Lung (tissue), 12 donors: ENCODE data around the gene DUS4L. TPM values are rescaled to one million over a fixed set of nuclear protein-coding genes. Genes with fewer than 3 reads are reported as not detected.
"Not testable (repeated sequence)": the region's sequence is repeated elsewhere in the genome, so short reads cannot be mapped to it uniquely, and the experiment has no call there.

Experiments
- ATAC-seq: fragments of 200-7000 bp; cut with Tn5 transposase; one replicate; pipeline ENCODE4 v1.9.1; 2020; ENCODE audit warnings: moderate number of reproducible peaks; ENCODE audit not compliant: insufficient read depth, low FRiP score
- DNase-seq, 3 donors: peaks; one replicate each; pipeline ENCODE4 v3.0.0-alpha.2; 2013 to 2017
- H3K27ac ChIP-seq, 2 donors: one replicate each; pipeline ENCODE4 v1.5.1; 2013; ENCODE audit warnings: mild to moderate bottlenecking in 2 of 2, moderate library complexity in 2 of 2, control low read depth in 1 of 2, inconsistent platforms in 1 of 2, low read depth in 1 of 2, low read length in 1 of 2
- H3K27me3 ChIP-seq, 3 donors: one replicate each; pipeline ENCODE4 v1.5.1; 2013; ENCODE audit warnings: low read length in 2 of 3; ENCODE audit not compliant: control insufficient read depth in 3 of 3, insufficient read depth in 3 of 3
- H3K36me3 ChIP-seq, 4 donors: one replicate each; pipeline ENCODE4 v1.5.1; 2013; ENCODE audit warnings: low read length in 4 of 4, mild to moderate bottlenecking in 1 of 4, moderate library complexity in 1 of 4; ENCODE audit not compliant: control insufficient read depth in 4 of 4, insufficient read depth in 4 of 4
- H3K4me1 ChIP-seq, 5 donors: one replicate each; pipeline ENCODE4 v1.5.1; 2013; ENCODE audit warnings: low read length in 5 of 5, mild to moderate bottlenecking in 2 of 5, moderate library complexity in 1 of 5; ENCODE audit not compliant: control insufficient read depth in 5 of 5, insufficient read depth in 5 of 5
- H3K4me3 ChIP-seq: one replicate; pipeline ENCODE4 v1.5.1; 2013; ENCODE audit warnings: mild to moderate bottlenecking, control low read depth, moderate library complexity
- H3K9ac ChIP-seq, 2 donors: one replicate each; pipeline ENCODE4 v1.5.1; 2013; ENCODE audit warnings: low read length in 2 of 2, control low read depth in 1 of 2; ENCODE audit not compliant: insufficient read depth in 1 of 2
- H3K9me3 ChIP-seq, 4 donors: one replicate each; pipeline ENCODE4 v1.5.1; 2013; ENCODE audit warnings: low read length in 3 of 4, mild to moderate bottlenecking in 1 of 4, moderate library complexity in 1 of 4; ENCODE audit not compliant: control insufficient read depth in 4 of 4, insufficient read depth in 3 of 4
- WGBS, 2 donors: extraction: QIAGEN DNeasy Blood & Tissue Kit; methylation state at CpG; one replicate each; pipeline ENCODE4 v1.1.7; 2013; 5-methylcytosine and 5-hydroxymethylcytosine counted together
- polyA plus RNA-seq, 2 donors: library from polyadenylated mRNA; stranded (reverse); fragments of 200-250 nt; gene quantifications; one replicate each; pipeline ENCODE4 v1.2.1, GENCODE V29; 2013
- total RNA-seq, 2 donors: library from RNA; depleted of rRNA in 1 of 2; stranded (reverse); fragments of >200 nt in 1 of 2; gene quantifications; one replicate each; pipeline ENCODE4 v1.2.1, GENCODE V29; 2014 to 2021
- TF ChIP-seq, protein P1 (sequence below): IDR thresholded peaks from 2 replicates; pipeline ENCODE4 v1.5.1; 2012; ENCODE audit warnings: mild to moderate bottlenecking; ENCODE audit errors: control extremely low read depth, extremely low read depth
- donor health status: control.
- donor health status: control.
- donor health status: Bipolar disorder and iron deficiency.
- donor health status: healthy.
- donor health status: DM: yes; HTN: yes; CAD: no.

DUS4L gene
- total and polyA plus RNA-seq, 4 donors: 3.5 to 14.8 (median 5.0) TPM

DNA sequence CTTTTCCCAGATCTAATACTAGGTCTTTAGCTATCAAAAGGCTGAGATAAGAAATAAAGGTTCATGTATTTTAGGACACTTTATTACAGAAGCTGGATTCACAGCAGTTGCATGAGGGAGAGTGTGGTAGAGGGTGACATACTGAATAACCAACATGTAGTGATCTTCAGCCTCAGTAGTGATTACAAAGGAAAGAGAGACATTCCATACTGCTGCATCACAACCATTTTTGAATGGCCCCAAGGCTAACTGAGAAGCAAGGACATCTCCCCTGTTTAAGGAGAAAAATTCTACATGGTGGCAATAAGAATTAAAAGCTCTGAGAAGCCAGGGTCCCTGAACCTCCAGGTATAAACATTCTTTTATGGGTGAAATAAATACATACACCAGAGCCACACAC lies 35.3 kb upstream of the DUS4L start:
- no peak overlapping the region for H3K4me3 ChIP-seq
- H3K9me3 ChIP-seq: no peaks in the 10 kb centered on the region
- no peak overlapping the region for H3K27ac ChIP-seq
- H3K4me1 ChIP-seq: peaks cover 0 to 7% (median 0%) of the 10 kb centered on the region in 5 donors
- TF ChIP-seq, protein P1, sequence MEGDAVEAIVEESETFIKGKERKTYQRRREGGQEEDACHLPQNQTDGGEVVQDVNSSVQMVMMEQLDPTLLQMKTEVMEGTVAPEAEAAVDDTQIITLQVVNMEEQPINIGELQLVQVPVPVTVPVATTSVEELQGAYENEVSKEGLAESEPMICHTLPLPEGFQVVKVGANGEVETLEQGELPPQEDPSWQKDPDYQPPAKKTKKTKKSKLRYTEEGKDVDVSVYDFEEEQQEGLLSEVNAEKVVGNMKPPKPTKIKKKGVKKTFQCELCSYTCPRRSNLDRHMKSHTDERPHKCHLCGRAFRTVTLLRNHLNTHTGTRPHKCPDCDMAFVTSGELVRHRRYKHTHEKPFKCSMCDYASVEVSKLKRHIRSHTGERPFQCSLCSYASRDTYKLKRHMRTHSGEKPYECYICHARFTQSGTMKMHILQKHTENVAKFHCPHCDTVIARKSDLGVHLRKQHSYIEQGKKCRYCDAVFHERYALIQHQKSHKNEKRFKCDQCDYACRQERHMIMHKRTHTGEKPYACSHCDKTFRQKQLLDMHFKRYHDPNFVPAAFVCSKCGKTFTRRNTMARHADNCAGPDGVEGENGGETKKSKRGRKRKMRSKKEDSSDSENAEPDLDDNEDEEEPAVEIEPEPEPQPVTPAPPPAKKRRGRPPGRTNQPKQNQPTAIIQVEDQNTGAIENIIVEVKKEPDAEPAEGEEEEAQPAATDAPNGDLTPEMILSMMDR: no peak
- no peaks in the 10 kb centered on the region for H3K27me3 ChIP-seq
- no peak overlapping the region for H3K9ac ChIP-seq
- no peak for DNase-seq
- H3K36me3 ChIP-seq: peaks cover 0 to 6% (median 0%) of the 10 kb centered on the region in 4 donors
- ATAC-seq: no peak

DNA sequence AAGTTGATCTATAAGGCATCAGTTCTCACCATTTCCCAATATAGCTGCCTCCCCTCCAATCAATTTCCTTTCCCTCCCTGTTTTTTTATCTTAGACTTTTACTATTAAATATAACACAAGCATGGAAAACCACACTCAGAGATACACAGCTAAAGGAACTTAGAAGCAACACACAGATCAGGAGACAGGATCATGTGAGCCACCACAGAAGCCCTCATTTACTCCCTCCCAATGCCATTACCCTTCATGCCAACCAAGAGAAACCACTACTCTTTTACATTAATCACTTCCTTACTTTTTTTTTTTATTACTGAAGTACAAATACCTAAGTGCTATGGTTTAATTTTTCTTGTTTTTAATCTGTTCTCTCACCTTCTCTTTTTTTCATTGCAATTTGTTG lies 33.0 kb upstream of the DUS4L start:
- ATAC-seq: no peak
- TF ChIP-seq, protein P1: no peak
- Histone ChIP-seq H3K27me3 (no peaks in the 10 kb centered on the region), H3K9ac (no peak overlapping the region), H3K4me1 (peaks cover 0 to 7% (median 0%) of the 10 kb centered on the region in 5 donors), H3K9me3 (no peaks in the 10 kb centered on the region), H3K36me3 (peaks cover 0 to 6% (median 0%) of the 10 kb centered on the region in 4 donors), H3K27ac (no peak overlapping the region), H3K4me3 (no peak overlapping the region)
- DNase-seq: no peak

DNA sequence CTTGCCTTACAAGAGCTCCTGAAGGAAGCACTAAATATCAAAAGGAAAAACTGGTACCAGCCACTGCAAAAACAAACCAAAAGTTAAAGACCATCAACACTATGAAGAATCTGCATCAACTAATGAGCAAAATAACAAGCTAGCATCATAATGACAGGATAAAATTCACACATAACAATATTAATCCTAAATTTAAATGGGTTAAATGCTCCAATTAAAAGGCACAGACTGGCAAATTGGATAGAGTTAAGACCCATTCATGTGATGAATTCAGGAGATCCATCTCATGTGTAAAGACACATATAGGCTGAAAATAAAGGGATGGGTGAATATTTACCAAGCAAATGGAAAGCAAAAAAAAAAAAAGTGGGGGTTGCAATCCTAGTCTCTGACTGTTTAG lies 29.6 kb upstream of the DUS4L start:
- TF ChIP-seq, protein P1: no peak
- H3K4me1 ChIP-seq: peaks cover 0 to 4% (median 0%) of the 10 kb centered on the region in 5 donors
- H3K9ac ChIP-seq: no peak overlapping the region
- no peaks in the 10 kb centered on the region for H3K27me3 ChIP-seq
- peaks cover 0 to 4% (median 1%) of the 10 kb centered on the region in 4 donors for H3K36me3 ChIP-seq
- ATAC-seq (no peak), DNase-seq (no peak)
- H3K4me3 ChIP-seq: no peak overlapping the region
- no peaks in the 10 kb centered on the region for H3K9me3 ChIP-seq
- H3K27ac ChIP-seq: no peak overlapping the region

DNA sequence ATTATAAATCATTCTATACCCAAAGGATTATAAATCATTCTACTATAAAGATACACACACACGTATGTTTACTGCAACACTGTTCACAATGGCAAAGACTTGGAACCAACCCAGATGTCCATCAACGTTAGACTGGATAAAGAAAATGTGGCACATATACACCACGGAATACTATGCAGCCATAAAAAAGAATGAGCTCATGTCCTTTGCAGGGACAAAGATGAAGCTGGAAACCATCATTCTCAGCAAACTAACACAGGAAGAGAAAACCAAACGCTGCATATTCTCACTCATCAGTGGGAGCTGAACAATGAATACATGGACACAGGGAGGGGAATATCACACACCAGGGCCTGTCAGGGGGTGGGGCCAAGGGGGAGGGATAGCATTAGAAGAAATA lies 26.5 kb upstream of the DUS4L start:
- 95 to 96% methylated on average over 4 of the region's 4 CpGs for WGBS, 2 donors
- H3K36me3 ChIP-seq, H3K27ac ChIP-seq, DNase-seq, H3K4me3 ChIP-seq, H3K27me3 ChIP-seq, H3K9ac ChIP-seq, H3K9me3 ChIP-seq, H3K4me1 ChIP-seq, ATAC-seq: not testable (repeated sequence)
